HG03280 (cell line): ENCODE results near the gene TMBIM6.
"Not testable (repeated sequence)": the region's sequence is repeated elsewhere in the genome, so short reads cannot be mapped to it uniquely, and the experiment has no call there.

Experiments
- ATAC-seq: cut with Tn5 transposase; IDR thresholded peaks from one replicate; pipeline ENCODE4 v1.9.1; 2021; ENCODE audit warnings: mild to moderate bottlenecking, moderate library complexity; ENCODE audit not compliant: unreplicated experiment

Gene TMBIM6

GRCh38 chr12:49740930-49741881, at the start of gene TMBIM6:
Gene TMBIM6, plus strand, starts transcription at chr12:49741557. Its CDS starts 10,937 bp downstream, at chr12:49752494.
- ATAC-seq = peak; percentile 95

- ATAC-seq = no peak
Observed at GRCh38 chr12:49692851-49693250, 48.5 kb upstream of the TMBIM6 start.

GRCh38 chr12:49693931-49694444, 47.4 kb upstream of the TMBIM6 start:
- no peak for ATAC-seq

- no peak for ATAC-seq
Observed at GRCh38 chr12:49696723-49697122, 44.6 kb upstream of the TMBIM6 start.

GRCh38 chr12:49697808-49698207, 43.5 kb upstream of the TMBIM6 start:
- no peak for ATAC-seq

- peak; percentile 69 for ATAC-seq
Observed at GRCh38 chr12:49698619-49699545, 42.5 kb upstream of the TMBIM6 start.

GRCh38 chr12:49702009-49702408, 39.3 kb upstream of the TMBIM6 start:
- no peak for ATAC-seq

- no peak for ATAC-seq
Observed at GRCh38 chr12:49702676-49703215, 38.6 kb upstream of the TMBIM6 start.

- no peak for ATAC-seq
Observed at GRCh38 chr12:49703647-49704137, 37.7 kb upstream of the TMBIM6 start.

GRCh38 chr12:49705479-49706134, 35.8 kb upstream of the TMBIM6 start:
- ATAC-seq = no peak

GRCh38 chr12:49706351-49707127, 34.8 kb upstream of the TMBIM6 start:
- peak; percentile 1 for ATAC-seq

GRCh38 chr12:49707128-49707811, 34.1 kb upstream of the TMBIM6 start, which contains the start of gene FMNL3:
Gene FMNL3, minus strand, starts transcription at chr12:49707405. Its CDS starts 225 bp downstream, at chr12:49707180.
- peak; percentile 91 for ATAC-seq

- no peak for ATAC-seq
Observed at GRCh38 chr12:49707812-49708147, 33.6 kb upstream of the TMBIM6 start.

- no peak for ATAC-seq
Observed at GRCh38 chr12:49708851-49709250, 32.5 kb upstream of the TMBIM6 start.

- ATAC-seq = not testable (repeated sequence)
Observed at GRCh38 chr12:49713952-49714351, 27.4 kb upstream of the TMBIM6 start.

- ATAC-seq = no peak
Observed at GRCh38 chr12:49716553-49716952, 24.8 kb upstream of the TMBIM6 start.

- ATAC-seq = not testable (repeated sequence)
Observed at GRCh38 chr12:49717800-49718199, 23.6 kb upstream of the TMBIM6 start.

GRCh38 chr12:49720214-49720613, 21.1 kb upstream of the TMBIM6 start:
- no peak for ATAC-seq

- not testable (repeated sequence) for ATAC-seq
Observed at GRCh38 chr12:49721355-49721754, 20.0 kb upstream of the TMBIM6 start.
